ENCODE measurements around the gene FKBP5.

Gene FKBP5

GRCh38 chr6:35638679-35639078 lies 50.0 kb downstream of the FKBP5 start:
- Histone ChIP-seq H3K9ac (ENCODE audit: low read length) (no peak overlapping the region), H3K4me2 (ENCODE audit: low read length) (no peak overlapping the region), H2AFZ (ENCODE audit: low read length) (no peak overlapping the region), H3K36me3 (ENCODE audit: insufficient read depth, low read length) (peaks cover 90% of the 10 kb centered on the region), H3K4me3 (ENCODE audit: low read depth, low read length, poor library complexity, severe bottlenecking) (no peak overlapping the region), H3K27me3 (ENCODE audit: insufficient read depth, low read length) (no peaks in the 10 kb centered on the region), H3K4me1 (ENCODE audit: insufficient read depth, low read length, severe bottlenecking) (peaks cover 5% of the 10 kb centered on the region), H3K9me3 (ENCODE audit: low read length) (no peaks in the 10 kb centered on the region), H4K20me1 (ENCODE audit: insufficient read depth, low read length) (no peaks in the 10 kb centered on the region), H3K9me2 (ENCODE audit: low read depth, low read length) (no peaks in the 10 kb centered on the region), H3K79me2 (ENCODE audit: insufficient read depth, low read length) (0 out of 2 replicates have a peak, but pooled peaks cover 10% of the 10 kb centered on the region), H3F3A (ENCODE audit: insufficient read depth, low read length) (no peaks in the 10 kb centered on the region), H3K27ac (ENCODE audit: low read depth, low read length, poor library complexity, severe bottlenecking) (no peak overlapping the region)
- TF ChIP-seq EZH2 (IDR thresholded peaks at IDR 0.05; ENCODE audit: borderline replicate concordance, low read length): no peak

GRCh38 chr6:35637911-35638310 lies 50.8 kb downstream of the FKBP5 start:
- TF ChIP-seq, protein P1, sequence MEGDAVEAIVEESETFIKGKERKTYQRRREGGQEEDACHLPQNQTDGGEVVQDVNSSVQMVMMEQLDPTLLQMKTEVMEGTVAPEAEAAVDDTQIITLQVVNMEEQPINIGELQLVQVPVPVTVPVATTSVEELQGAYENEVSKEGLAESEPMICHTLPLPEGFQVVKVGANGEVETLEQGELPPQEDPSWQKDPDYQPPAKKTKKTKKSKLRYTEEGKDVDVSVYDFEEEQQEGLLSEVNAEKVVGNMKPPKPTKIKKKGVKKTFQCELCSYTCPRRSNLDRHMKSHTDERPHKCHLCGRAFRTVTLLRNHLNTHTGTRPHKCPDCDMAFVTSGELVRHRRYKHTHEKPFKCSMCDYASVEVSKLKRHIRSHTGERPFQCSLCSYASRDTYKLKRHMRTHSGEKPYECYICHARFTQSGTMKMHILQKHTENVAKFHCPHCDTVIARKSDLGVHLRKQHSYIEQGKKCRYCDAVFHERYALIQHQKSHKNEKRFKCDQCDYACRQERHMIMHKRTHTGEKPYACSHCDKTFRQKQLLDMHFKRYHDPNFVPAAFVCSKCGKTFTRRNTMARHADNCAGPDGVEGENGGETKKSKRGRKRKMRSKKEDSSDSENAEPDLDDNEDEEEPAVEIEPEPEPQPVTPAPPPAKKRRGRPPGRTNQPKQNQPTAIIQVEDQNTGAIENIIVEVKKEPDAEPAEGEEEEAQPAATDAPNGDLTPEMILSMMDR (IDR thresholded peaks at IDR 0.05; ENCODE audit: low read length): no peak
- TF ChIP-seq EZH2 (IDR thresholded peaks at IDR 0.05; ENCODE audit: borderline replicate concordance, low read length): no peak
- Histone ChIP-seq H3K27ac (ENCODE audit: low read depth, low read length, poor library complexity, severe bottlenecking) (no peak overlapping the region), H2AFZ (ENCODE audit: low read length) (no peak overlapping the region), H3K9ac (ENCODE audit: low read length) (no peak overlapping the region), H3K9me2 (ENCODE audit: low read depth, low read length) (no peaks in the 10 kb centered on the region), H3K36me3 (ENCODE audit: insufficient read depth, low read length) (peaks cover 90% of the 10 kb centered on the region), H3K4me1 (ENCODE audit: insufficient read depth, low read length, severe bottlenecking) (peaks cover 5% of the 10 kb centered on the region), H3K79me2 (ENCODE audit: insufficient read depth, low read length) (0 out of 2 replicates have a peak, but pooled peaks cover 4% of the 10 kb centered on the region), H3K4me2 (ENCODE audit: low read length) (no peak overlapping the region), H3K27me3 (ENCODE audit: insufficient read depth, low read length) (no peaks in the 10 kb centered on the region), H4K20me1 (ENCODE audit: insufficient read depth, low read length) (no peaks in the 10 kb centered on the region), H3K4me3 (ENCODE audit: low read depth, low read length, poor library complexity, severe bottlenecking) (no peak overlapping the region), H3K9me3 (ENCODE audit: low read length) (no peaks in the 10 kb centered on the region), H3F3A (ENCODE audit: insufficient read depth, low read length) (no peaks in the 10 kb centered on the region)

DNA sequence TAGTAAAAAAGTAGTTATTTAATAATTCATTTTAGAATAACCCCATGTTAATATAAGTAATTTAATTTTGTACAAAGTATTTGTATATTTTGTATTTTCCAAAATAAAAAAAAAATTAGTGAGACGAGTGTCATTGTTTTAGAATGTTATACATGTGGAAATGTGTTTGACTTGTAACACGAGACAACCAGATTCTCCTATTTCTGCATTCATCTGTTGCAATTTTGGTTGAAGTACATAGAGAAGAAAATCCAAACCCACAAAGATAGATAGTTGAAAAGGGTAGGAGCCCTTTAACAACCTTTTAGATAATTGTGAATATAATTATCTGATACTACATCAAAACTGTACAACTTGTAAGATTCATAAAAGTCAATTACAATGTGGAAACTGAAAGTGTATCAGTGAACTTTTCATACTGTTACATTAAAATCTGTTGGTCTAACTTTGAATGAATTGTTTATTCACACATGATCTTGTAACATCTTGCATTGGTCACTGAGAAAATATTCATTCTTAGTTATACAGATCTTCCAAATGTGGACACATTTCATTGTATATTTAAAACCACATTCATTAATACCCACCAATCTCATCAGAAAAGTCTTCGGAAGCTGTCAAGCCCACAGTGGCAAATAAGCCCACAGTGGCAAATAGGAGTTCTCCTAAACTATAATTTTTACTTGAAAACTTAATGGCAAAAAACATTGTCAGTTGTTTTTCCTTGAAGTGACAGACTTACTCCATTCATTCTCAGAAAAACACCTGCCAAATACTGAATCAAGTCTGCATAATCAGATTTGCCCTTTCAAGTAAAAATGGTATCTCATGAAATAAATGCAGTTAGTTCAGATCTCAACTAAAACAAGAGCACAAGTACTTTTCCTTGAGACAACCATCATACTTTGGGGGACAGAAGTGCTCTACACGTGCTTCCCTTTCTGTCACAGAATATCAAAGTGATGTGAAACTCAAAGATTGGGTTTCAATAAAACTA lies 52.8 kb downstream of the FKBP5 start:
- TF ChIP-seq EZH2 (IDR thresholded peaks at IDR 0.05; ENCODE audit: borderline replicate concordance, low read length): no peak
- TF ChIP-seq, protein P1 (IDR thresholded peaks at IDR 0.05; ENCODE audit: low read length): no peak
- Histone ChIP-seq H3F3A (ENCODE audit: insufficient read depth, low read length) (no peaks in the 10 kb centered on the region), H2AFZ (ENCODE audit: low read length) (no peak overlapping the region), H3K9me2 (ENCODE audit: low read depth, low read length) (no peaks in the 10 kb centered on the region), H3K9me3 (ENCODE audit: low read length) (no peaks in the 10 kb centered on the region), H4K20me1 (ENCODE audit: insufficient read depth, low read length) (no peaks in the 10 kb centered on the region), H3K36me3 (ENCODE audit: insufficient read depth, low read length) (peaks cover 90% of the 10 kb centered on the region), H3K4me3 (ENCODE audit: low read depth, low read length, poor library complexity, severe bottlenecking) (no peak overlapping the region), H3K27me3 (ENCODE audit: insufficient read depth, low read length) (no peaks in the 10 kb centered on the region), H3K79me2 (ENCODE audit: insufficient read depth, low read length) (no peaks in the 10 kb centered on the region), H3K4me2 (ENCODE audit: low read length) (no peak overlapping the region), H3K4me1 (ENCODE audit: insufficient read depth, low read length, severe bottlenecking) (peaks cover 5% of the 10 kb centered on the region), H3K27ac (ENCODE audit: low read depth, low read length, poor library complexity, severe bottlenecking) (no peak overlapping the region), H3K9ac (ENCODE audit: low read length) (no peak overlapping the region)

Data from OCI-LY1 (cell line).